ENCODE data around the gene OBSCN.

Gene OBSCN

GRCh38 chr1:228311091-228311490 is 103.2 kb downstream of the OBSCN start:
- DNase-seq = no peak

- no peak for DNase-seq
Measured at GRCh38 chr1:228312136-228312764, 104.4 kb downstream of the OBSCN start.

- no peak for DNase-seq
Measured at GRCh38 chr1:228313536-228314277, 105.9 kb downstream of the OBSCN start.

- no peak for DNase-seq
Measured at GRCh38 chr1:228314315-228314657, 106.4 kb downstream of the OBSCN start.

DNA sequence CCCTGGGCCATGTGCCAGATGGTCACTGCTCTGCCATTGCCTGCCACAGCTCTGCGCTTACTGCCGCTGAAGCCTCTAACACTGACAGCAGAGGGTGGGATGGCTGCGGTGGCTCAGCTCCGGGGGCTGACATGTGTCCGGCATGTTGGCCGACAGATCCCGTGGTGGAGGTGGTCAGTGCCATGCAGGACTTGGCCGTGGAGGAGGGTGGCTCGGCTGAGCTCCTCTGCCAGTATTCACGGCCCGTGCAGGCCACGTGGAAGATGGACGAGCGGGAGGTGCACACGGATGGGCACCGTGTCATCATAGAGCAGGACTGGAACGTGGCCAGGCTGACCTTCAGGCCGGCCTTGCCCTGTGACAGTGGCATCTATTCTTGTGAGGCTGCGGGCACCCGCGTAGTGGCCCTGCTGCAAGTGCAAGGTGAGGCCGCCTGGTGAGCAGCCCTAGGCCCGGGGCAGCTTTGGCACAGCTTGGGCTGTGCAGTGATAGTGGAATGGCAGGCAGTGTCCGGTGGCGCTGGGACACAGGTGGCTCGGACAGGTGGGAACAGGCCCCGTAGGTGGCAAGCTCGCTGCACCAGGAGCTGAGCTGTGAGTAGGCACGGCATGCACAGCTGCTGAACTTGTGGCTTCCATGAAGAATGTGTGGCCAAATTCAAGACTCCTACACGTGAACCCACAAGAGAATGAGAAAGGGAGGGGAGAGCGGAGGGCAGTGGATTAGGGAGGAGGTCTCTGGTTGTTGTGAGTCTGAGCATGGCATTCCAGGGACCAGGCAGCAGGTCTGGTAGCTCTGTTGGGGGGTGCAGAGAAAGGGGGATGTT is 107.0 kb downstream of the OBSCN start:
- DNase-seq = no peak

DNA sequence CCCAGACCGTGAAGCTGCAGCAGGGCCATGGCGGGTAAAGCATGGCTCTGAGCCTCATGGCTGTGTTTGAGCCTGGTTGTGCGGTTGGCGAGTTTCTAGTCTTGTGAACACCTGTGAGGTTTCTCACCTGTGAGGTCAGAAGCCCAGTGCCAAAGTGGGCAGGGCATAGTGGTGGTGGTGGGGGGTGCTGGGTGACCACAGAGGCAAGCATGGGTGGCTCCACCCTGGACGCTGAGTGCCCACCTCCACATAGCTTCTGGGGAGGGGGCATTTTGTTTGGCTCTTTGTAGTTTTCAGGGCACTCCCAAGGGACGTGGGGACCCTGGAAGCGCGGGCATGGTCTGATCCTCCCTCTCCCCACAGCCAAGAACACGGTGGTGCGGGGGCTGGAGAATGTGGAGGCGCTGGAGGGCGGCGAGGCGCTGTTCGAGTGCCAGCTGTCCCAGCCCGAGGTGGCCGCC is 107.7 kb downstream of the OBSCN start:
- DNase-seq = no peak

DNA sequence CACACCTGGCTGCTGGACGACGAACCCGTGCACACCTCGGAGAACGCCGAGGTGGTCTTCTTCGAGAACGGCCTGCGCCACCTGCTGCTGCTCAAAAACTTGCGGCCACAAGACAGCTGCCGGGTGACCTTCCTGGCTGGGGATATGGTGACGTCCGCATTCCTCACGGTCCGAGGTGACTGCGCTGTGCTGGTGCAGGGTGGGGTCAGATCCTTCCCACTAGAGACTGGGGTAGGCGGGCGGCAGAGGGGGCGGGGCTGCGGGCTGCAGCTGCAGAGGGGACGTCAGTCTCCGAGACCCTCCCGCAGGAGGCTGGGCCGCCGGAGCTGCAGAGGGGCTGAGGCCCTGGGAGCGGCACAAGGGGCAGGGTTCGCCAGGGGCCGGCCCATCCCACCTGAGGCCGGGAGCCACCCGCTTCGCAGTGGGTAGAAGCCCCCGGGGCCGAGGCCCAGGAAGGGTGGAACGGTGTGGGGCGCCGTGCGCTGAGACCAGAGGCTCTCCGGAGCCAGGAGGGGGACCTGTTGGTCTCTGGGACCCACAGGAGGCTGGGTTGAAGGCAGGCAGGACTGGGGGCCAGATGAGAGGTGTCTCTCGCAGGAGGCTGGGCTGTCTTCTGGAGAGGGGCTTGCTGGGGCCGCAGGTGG is 108.2 kb downstream of the OBSCN start:
- DNase-seq = no peak

- no peak for DNase-seq
Measured at GRCh38 chr1:228316589-228317387, 108.9 kb downstream of the OBSCN start.

DNA sequence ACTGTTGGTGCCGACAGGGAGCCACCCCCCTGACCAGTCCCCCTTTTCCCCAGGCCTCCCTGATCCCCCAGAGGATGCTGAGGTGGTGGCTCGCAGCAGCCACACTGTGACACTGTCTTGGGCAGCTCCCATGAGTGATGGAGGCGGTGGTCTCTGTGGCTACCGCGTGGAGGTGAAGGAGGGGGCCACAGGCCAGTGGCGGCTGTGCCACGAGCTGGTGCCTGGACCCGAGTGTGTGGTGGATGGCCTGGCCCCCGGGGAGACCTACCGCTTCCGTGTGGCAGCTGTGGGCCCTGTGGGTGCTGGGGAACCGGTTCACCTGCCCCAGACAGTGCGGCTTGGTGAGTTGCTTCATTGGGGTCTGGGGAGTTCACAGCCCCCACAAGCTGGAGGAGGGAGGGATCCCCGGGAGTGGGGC is 109.6 kb downstream of the OBSCN start:
- no peak for DNase-seq

- no peak for DNase-seq
Measured at GRCh38 chr1:228317891-228318810, 110.3 kb downstream of the OBSCN start.

GRCh38 chr1:228318823-228319241 is 111.0 kb downstream of the OBSCN start:
- DNase-seq = no peak

- no peak for DNase-seq
Measured at GRCh38 chr1:228319352-228320088, 111.7 kb downstream of the OBSCN start.

DNA sequence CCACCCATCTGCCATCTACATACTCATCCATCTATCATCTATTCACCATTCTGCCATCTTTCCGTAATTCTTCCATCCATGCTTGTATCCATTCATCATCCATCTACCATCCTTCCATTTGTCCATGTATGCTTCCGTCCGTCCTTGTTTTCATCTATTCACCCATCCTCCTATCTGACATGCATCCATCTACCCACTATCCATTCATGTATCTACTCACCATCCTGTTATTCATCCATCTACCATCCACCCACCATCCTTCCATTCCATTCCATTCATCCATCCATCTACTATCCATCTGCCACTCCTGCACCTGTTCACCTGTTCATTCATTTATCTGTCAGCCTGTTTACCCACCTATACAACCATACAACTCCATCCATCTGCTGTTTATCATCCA is 112.5 kb downstream of the OBSCN start:
- DNase-seq = no peak

GRCh38 chr1:228321435-228321834 is 113.6 kb downstream of the OBSCN start:
- DNase-seq = no peak

- DNase-seq = no peak
Measured at GRCh38 chr1:228321895-228322294, 114.1 kb downstream of the OBSCN start.

DNA sequence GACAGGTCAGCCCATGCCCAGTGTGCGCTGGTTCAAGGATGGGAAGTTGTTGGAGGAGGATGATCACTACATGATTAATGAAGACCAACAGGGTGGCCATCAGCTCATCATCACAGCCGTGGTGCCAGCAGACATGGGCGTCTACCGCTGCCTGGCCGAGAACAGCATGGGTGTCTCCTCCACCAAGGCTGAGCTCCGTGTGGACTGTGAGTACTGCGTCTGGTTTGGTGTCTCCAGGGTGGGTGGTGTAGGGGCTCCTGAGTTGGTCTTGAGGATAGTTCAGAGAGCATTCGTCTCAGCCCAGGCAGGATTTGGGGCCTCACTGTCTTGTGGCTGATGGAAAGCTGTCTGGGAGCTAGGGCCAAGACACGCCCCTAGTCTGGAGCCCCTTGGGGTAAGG is 115.6 kb downstream of the OBSCN start:
- no peak for DNase-seq

DNA sequence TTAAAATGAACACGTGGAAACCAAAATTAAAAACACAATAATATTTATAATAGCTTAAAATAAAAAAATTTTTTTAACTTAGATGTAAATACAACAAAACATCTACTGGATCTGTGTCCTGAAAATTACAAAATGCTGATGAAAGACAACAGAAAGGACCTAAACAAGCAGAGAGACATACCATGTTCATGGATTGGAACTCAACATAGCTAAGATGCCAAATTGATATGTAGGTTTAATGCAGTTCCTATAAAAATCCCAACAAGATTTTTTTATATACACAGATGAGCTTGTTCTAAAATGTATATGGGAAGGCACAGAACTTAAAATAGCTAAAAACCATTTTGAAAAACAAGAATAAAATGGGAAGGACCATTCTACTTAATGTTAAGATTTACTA is 117.4 kb downstream of the OBSCN start:
- DNase-seq = no peak

DNA sequence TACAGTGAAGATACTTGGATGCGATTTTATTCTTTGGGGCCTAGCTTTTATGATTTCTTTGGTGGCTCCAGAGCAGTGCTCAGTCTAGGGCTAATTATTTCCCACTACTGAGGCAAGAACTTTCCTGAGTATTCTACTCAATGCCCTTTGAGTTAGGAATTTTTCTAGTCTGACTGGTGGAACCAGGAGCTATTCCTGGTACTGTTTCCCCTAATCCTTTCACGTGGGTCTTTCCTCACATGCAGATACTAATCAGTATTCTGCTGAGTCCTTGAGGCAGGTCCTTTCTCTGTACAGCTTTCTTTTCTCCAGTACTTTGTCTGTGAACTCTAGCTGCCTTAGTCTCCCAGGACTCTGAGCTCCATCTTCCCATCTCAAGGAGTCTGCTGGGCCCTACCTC is 122.0 kb downstream of the OBSCN start:
- no peak for DNase-seq

DNA sequence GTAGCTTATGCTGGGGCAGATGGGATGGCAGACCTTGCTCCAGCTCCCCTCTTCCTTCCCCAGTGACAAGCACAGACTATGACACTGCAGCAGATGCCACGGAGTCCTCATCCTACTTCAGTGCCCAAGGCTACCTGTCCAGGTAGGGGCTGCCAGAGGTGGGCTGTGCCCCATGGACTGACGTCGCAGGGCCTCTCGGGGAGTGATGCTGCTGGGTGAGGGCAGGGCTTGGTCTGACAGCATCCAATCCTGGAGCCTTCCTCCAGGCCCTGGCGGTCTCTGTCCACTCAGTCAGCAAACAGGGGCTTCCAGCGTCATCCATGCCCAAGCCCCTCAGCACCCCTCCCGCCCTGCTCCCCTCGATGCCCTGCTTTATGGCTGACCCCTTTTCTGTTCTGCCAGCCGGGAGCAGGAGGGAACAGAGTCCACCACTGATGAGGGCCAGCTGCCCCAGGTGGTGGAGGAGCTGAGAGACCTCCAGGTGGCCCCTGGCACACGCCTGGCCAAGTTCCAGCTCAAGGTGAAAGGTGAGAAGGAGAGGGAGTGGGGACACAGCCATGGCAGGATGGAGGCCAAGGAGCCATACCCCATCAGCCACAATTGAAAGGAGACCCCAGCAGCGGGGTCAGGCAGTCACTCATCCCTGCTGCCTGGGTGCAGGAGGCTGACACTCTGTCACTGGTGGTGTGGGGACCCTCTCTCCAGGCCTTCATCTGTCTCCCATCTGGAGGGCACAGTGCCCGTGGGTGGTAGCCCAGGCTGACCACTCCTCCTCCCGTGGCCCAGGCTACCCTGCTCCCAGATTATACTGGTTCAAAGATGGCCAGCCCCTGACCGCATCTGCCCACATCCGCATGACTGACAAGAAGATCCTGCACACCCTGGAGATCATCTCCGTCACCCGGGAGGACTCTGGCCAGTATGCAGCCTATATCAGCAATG is 125.2 kb downstream of the OBSCN start:
- no peak for DNase-seq

Measured in activated effector memory CD4-positive, alpha-beta T cell treated with Interleukin-2 at 50 U/mL for 16 hours (primary cell).